Activated CD8-positive, alpha-beta memory T cell treated with anti-CD3 and anti-CD28 coated beads for 36 hours (primary cell): ENCODE measurements around the gene ZNF701. TPM values are rescaled to one million over a fixed set of nuclear protein-coding genes. Genes with fewer than 3 reads are reported as not detected.
"Not testable (repeated sequence)": the region's sequence is repeated elsewhere in the genome, so short reads cannot be mapped to it uniquely, and the experiment has no call there.

ENCODE experiments used
- CTCF ChIA-PET: fragments of 350-600 bp; sonication (Branson Sonifier 250); formaldehyde crosslinking; loops from one replicate; lab custom pipeline; 2021; ENCODE audit warnings: antibody characterized with exemption; lab: Charles Lee
- POLR2A ChIA-PET: fragments of 350-600 bp; sonication (Branson Sonifier 250); formaldehyde crosslinking; loops from one replicate; lab custom pipeline; 2021; ENCODE audit warnings: antibody characterized with exemption; lab: Charles Lee
- total RNA-seq, 2 experiments: library from RNA; stranded (reverse); gene quantifications; one replicate each; pipeline ENCODE4 v1.2.3, GENCODE V29; 2021

Gene ZNF701
- total RNA-seq = 10 to 100 TPM; 15.8 to 16.4 TPM

DNA sequence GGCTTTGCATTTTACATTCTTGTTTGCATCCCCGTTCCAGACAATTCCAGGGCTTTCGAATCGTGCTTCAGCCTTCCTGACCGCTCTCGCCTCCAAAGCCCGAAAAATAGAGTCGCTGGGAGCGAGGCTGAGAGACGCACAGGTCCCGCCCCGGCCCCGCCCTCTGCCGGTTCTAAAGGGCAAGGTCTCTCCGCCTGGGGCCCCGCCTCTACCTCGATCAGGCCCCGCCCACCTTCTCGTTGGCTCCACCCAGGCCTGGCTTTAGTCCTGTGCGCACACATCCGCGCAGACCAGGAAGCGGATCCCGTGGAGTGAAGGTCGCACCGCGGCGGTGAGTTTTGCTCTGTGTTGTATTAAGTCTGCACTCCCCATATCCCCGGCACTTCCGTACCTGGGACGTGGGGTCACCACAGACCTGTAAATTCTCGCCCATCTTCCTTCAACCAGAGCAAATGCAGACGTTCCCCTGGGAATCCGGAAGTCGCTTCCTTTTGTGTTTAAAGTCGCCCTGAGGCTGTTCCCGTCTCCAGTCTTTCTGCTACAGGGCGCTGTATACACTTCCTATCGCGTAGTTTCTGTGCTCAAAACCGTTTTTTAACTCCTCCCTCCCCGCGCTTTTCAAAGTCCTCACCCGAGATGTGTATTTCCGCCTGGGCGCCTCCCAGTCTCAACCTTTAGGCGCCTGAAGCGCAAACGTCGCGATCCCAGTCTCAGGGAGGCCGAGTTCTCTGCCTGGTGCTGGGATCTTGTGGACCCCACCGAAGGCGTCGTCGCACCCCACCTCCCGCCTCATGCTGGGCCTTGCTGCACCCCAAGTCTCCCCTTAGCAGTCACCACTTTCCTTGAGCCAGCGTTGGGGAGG, at the start of gene ZNF701:
Gene ZNF701 (plus strand): TSS at position 288 of the 862 bp plus-strand sequence. CDS start 3,861 bp downstream, outside the sequence.
- ChIA-PET CTCF (interaction anchor here (0.6 kb wide), 1 partner anchor 1201 kb away, joined by 4 read pairs; no protein-coding TSS in a partner anchor), POLR2A (no interaction called here)

DNA sequence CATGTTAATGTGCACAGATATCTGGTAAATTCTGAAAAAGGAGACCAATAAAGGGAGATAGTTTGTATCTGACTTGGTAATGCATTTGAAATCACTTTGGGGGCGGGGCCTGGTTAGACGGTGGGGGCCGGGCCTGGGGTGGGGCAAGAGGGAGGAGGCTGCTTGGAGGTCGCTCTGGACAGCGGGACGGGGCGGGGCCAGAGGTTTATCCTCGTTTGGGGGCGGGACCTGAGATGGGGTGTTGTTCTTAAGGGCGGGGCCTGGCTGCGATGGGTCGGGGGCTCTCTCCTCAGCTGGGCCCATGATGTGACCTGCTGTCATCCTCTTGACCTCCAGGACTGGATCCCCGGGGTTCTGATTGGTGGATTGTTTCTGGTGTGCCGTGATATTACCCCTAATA, 47.5 kb upstream of the ZNF701 start:
- CTCF ChIA-PET = no interaction called here
- POLR2A ChIA-PET = no interaction called here

DNA sequence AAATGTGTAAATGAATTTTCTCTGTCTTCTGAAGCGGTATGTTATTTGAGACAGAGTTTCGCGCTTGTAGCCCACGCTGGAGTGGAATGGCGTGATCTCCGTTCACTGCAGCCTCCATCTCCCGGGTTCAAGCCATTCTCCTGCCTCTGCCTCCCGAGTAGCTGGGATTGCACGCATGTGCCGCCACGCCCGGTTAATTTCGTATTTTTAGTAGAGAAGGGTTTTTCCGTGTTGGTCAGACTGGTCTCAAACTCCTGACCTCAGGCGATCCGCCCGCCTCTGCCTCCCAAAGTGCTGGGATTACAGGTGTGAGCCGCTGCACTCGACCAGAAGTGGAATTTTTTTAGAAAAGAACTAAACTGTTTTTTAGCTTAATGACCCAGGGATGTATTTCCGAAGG, 46.0 kb upstream of the ZNF701 start:
- ChIA-PET POLR2A (no interaction called here), CTCF (no interaction called here)

DNA sequence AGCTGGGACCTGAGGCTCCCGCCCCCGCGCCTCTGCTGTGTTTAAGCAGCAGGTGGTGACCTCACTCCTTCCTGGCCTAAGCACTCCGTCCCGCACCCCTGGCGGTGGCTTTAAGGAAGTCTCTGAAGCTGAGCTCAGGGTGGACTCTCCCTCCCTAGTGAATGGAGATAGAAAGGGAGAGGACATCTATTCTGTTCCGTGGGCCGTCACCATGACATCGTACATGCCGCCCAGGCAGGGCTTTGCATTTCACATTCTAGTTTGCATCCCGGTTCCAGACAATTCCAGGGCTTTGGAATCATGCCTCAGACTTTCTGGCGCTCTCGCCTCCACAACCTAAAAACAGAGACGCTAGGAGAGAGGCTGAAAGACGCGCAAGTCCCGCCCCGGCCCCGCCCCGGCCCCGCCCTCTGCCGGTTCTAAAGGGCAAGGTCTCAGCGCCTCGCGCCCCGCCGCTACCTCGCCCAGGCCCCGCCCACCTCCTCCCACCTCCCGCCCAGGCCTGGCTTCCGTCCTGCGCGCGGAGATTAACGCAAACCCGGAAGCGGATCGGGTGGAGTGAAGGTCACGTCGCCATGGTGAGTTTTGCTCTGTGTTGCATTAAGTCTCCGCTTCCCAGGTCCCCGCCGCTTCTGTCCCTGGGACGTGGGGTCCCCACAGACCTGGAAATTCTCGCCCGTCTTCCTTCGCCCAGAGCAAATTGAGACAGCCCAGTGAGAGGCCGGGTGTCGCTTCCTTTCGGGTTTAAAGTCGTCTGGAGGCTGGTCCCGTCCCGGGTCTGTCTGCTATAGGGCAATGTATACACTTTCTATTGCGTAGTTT, 42.7 kb upstream of the ZNF701 start, which contains the start of gene ZNF808:
Gene ZNF808 (plus strand): TSS at position 535 of the 822 bp plus-strand sequence. CDS start 15,617 bp downstream, outside the sequence.
- CTCF ChIA-PET = interaction anchor here (0.6 to 1.2 kb wide), 2 partner anchors 74 to 76 kb away, joined by 3 to 4 read pairs; no protein-coding TSS in a partner anchor
- POLR2A ChIA-PET = no interaction called here

DNA sequence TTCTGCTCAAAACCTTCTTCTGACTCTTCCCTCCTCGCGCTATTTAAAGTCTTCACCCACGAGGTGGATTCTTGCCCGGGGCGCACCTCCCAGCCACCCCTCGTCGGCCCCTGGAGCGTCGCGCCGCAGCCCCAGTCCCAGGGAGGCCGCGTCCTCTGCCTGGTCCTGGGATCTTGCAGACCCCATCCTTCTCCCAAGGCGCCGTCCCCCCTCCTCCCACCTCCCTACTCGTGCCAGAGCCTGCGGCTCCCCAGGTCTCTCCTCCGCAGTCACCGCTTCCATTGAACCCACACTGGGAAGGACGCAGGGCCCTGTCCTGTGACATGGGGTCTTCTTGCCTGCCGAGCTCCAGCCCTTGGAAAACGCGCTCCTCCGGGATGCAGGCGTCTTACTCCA, 42.1 kb upstream of the ZNF701 start:
- ChIA-PET POLR2A (no interaction called here), CTCF (interaction anchor here (0.8 kb wide), 1 partner anchor 68 kb away, joined by 3 read pairs; no protein-coding TSS in a partner anchor)

DNA sequence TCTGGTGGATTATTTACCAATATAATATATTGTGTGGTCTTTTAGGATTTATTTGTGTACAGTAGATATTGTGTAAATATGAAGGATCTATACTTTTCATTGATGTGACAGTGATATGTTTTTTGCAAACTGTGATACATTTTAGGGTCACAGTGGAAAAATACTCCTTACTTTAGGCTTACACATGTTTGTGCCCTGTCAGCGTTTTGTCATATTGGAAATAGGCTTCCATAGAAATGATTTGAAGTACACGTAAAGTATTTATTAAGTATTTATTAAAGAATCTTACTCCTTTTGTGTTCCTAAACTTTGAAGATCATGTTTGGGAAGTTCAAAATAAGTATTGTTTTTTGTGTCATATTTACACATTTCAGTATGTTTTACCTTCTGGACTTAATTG, 37.6 kb upstream of the ZNF701 start:
- POLR2A ChIA-PET = no interaction called here
- CTCF ChIA-PET = no interaction called here

DNA sequence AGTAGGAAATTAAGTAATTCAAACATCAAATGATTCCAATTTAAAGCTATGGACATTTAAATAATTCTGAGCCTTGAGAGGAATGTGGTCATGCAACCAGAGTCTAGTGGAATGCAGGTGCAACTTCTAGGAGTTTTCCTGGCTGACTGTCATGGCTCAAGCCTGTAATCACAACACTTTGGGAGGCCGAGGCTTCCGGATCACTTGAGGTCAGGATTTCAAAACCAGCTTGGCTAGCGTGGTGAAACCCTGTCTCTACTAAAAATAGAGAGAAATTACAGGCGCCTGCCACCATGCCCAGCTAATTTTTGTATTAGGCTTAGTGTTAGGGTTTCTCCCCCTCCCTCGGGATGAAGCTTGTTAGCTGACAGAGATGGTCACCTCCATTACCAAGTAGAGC, 36.2 kb upstream of the ZNF701 start:
- ChIA-PET CTCF (interaction anchor here (0.8 kb wide), 1 partner anchor 225 kb away, joined by 3 read pairs; no protein-coding TSS in a partner anchor), POLR2A (no interaction called here)

DNA sequence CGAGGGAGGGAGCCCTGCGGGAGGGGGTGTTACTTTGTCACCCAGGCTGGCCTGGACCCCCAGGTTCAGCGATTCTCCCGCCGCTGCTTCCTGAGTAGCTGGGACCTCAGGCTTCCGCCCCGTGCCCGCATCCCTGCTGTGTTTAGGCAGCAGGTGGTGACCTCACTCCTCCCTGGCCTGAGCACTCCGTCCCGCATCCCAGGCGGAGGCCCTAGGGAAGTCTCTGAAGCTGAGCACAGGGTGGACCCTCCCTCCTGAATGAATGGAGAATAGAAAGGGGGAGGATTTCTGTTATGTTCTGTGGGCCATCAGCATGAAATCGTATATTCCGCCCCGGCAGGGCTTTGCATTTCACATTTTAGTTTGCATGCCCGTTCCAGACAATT, 34.7 kb upstream of the ZNF701 start:
- CTCF ChIA-PET = interaction anchor here (0.7 kb wide), 2 partner anchors 41 to 660 kb away, joined by 3 to 4 read pairs; no protein-coding TSS in a partner anchor
- POLR2A ChIA-PET = interaction anchor here (0.7 kb wide), 1 partner anchor 427 kb away, joined by 5 read pairs; the partner anchor contains the start of gene ZNF816

DNA sequence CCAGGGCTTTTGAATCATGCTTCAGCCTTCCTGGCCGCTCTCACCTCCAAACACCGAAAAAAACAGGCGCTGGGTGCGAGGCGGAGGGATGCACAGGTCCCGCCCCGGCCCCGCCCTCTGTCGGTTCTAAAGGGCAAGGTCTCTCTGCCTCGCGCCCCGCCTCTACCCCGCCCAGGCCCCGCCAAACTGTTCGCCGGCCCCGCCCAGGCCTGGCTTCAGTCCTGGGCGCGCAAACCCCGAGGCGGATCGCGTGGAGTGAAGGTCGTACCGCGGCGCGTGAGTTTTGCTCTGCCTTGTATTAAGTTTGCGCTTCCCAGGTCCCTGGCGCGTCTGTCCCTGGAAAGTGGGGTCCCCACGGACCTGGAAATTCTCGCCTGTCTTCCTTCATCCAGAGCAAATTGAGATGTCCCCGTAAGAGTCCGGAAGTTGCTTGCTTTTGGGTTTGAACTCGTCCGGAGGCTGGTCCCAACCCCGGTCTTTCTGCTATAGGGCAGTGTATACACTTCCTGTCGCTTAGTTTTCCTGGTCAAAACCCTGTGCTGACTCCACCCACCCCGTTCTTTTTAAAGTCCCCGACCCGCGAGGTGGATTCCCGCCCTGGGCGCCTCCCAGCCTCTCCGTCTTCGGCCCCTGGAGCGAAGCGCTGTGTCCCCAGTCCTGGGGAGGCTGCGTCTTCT, 34.2 kb upstream of the ZNF701 start:
- ChIA-PET POLR2A (no interaction called here), CTCF (no interaction called here)

DNA sequence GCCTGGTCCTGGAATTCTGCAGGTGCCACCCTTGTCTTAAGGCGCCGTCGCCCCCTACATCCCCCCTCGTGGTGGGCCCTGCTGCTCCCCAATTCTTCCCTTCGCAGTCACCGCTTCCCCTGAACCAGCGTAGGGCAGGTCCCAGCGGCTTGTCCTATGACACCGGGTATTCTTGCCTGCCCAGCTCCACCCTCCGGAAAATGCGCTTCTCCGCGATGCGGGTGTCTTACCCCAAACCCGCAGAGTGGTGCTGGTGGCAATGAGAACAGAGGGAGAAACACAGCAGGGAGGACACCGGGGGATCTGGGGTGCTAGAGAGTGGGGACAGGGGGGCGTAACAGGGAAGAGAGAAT, 33.7 kb upstream of the ZNF701 start:
- CTCF ChIA-PET = no interaction called here
- POLR2A ChIA-PET = interaction anchor here (0.6 kb wide), 1 partner anchor 15 kb away, joined by 3 read pairs; no protein-coding TSS in a partner anchor

DNA sequence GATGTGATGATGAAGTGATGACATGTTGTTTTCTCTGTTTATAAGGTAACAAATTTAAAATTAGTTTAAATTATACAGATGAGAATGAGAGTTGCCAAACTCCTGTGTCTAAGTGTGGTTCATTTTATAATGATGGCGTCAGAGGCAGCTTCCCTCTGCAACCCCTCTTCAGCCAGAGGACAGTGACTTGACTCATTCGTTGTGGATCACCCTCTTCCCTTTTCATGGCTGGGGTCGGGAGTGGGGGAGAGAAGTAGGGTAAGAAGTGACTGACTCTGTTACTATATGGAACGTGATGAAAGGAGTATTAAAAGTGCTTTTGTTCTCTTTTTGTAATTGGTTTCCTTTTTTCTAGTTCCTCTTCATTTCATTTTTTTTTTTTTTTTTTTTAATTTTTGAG, 31.3 kb upstream of the ZNF701 start:
- POLR2A ChIA-PET = not testable (repeated sequence)
- CTCF ChIA-PET = interaction anchor here (0.7 kb wide), 1 partner anchor 18 kb away, joined by 5 read pairs; no protein-coding TSS in a partner anchor

DNA sequence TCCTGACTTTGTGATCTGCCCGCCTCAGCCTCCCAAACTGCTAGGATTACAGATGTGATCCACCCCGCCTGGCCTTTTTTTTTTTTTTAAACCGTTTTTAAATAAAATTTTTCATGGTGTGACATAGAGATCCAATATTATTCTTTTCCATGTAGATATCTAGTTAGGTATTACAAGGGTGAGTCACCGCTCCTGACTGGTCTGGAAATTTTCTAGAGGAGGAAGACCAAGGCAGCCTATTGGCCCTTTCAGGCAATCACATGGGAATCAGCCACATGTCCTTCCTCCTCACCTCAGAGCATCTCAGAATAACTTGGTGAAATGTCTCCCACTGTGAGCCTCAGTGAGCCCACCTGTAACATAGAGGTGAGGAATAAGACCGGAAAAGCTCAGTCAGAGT, 28.9 kb upstream of the ZNF701 start:
- CTCF ChIA-PET, POLR2A ChIA-PET: not testable (repeated sequence)

DNA sequence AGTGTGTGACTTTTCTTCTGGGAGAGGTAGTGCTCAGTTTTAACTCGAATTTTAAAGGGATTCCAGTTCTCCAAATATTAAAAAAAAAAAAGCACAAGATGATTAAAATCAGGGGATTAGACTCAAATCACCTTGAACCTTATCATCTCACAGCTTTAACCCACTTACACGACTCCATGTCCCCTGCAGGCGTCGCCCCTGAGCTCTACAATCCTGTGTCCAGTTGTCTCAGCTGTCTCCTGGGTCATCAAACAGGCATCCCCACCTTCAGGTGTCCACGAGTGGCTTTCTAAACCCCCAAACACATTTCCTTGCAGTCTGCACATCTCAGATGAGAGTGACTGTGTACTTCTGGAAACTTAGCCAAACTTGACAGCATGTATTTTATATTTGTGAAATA, 28.5 kb upstream of the ZNF701 start:
- POLR2A ChIA-PET = no interaction called here
- CTCF ChIA-PET = no interaction called here

DNA sequence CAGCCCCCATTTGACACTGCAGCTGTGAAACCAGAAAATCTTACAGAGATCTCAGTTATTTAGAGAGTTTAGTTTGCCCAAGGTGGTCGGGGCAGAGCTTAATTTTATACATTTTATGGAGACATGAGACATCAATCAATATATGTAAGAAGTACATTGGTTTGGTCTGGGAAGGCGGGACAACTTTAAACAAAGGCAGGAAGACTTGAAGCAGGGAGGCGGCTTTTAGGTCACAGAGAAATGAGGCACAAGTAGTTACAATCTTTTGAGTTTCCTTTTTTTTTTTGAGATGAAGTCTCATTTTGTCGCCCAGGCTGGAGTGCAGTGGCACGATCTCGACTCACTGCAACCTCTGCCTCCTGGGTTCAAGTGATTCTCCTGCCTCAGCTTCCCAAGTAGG, 27.5 kb upstream of the ZNF701 start:
- ChIA-PET CTCF (interaction anchor here (0.6 kb wide), 2 partner anchors 307 to 839 kb away, joined by 3 to 4 read pairs; no protein-coding TSS in a partner anchor), POLR2A (interaction anchor here (0.6 kb wide), 1 partner anchor 140 kb away, joined by 4 read pairs; no protein-coding TSS in a partner anchor)

DNA sequence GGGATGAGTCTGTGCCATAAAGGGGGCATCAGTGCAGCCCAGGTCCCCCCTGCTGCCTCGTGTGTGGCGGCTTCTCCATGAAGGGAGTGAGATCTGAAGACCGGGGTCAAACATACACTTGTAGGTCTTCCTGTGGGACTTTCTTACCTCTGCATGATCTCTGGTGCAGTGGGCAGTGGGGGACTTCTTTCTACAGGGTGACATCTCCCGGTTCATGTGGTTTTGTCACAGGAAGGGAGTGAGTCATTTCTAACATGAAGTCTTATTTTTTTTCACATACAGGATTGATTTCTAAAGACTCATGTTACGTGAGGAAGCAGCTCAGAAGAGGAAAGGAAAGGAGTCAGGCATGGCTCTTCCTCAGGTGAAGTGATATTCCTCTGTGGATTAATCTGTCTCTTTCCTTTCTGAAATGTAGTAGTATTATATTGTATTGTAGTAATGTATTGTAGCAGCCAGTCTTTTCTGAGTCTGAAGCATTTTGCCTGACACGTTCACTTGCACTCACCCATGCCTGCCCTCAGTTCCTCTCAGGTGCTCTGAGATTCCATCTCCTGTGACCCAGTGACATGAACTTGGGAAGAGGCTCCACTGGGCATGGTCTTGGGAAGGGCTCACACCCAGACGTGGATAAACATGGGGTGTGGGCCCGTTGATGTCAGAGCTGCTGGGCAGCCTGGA, 27.0 kb upstream of the ZNF701 start:
- CTCF ChIA-PET = interaction anchor here (0.6 kb wide), 2 partner anchors 307 to 840 kb away, joined by 3 to 4 read pairs; no protein-coding TSS in a partner anchor
- POLR2A ChIA-PET = interaction anchor here (0.6 kb wide), 1 partner anchor 140 kb away, joined by 4 read pairs; no protein-coding TSS in a partner anchor

DNA sequence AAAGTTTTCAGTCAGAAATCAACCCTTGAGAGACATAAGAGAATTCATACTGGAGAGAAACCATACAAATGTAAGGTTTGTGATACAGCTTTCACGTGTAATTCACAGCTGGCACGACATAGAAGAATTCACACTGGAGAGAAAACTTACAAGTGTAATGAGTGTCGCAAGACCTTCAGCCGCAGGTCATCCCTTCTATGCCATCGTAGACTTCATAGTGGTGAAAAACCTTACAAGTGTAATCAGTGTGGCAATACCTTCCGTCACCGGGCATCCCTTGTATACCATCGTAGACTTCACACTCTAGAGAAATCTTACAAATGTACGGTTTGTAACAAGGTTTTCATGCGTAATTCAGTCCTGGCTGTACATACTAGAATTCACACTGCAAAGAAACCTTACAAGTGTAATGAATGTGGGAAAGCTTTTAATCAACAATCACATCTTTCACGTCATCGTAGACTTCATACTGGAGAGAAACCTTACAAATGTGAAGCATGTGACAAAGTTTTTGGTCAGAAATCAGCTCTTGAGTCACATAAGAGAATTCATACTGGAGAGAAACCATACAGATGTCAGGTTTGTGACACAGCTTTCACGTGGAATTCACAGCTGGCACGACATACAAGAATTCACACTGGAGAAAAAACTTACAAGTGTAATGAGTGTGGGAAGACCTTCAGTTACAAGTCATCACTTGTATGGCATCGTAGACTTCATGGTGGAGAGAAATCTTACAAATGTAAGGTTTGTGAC, 15.7 kb upstream of the ZNF701 start:
- CTCF ChIA-PET = no interaction called here
- POLR2A ChIA-PET = no interaction called here

DNA sequence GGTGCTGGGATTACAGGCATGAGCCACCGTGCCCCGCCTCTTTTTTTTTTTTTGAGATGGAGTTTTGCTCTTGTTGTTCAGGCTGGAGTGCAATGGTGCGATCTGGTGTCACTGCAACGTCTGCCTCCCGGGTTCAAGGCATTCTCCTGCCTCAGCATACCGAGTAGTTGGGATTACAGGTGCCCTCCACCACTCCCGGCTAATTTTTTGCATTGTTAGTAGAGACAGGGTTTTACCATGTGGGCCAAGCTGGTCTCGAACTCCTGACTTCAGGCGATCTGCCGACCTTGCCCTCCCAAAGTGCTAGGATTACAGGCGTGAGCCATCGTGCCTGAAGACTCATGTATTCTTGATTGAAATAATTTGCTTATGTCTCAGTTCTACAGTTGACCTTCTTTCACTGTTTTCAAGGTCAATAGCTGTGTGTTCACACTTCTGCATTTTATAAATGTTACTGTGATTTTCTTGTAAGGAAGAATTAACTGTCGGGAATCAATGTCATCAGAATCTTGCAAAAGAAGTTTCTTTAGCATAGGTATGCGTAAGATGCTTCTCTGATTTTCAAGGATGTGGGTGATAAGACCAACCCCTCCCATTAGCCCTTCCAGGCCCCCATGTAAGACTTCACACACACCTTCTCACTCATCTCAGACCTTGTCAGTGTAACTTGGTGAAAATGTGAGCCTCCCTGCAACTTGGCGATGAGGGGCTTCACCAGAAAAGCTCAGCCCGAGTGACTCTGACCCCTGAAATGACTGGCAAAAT, 12.7 kb upstream of the ZNF701 start:
- POLR2A ChIA-PET = no interaction called here

More for the DNA sequence above, 12.7 kb upstream of the ZNF701 start:
- CTCF ChIA-PET = interaction anchor here (0.6 kb wide), 1 partner anchor 18 kb away, joined by 5 read pairs; no protein-coding TSS in a partner anchor
